Loucy (cell line): ENCODE results near the gene RBBP9.

Source experiments
- CTCF ChIP-seq: fragments of 200-600 bp; sonication (generic); conservative IDR thresholded peaks from 2 replicates; pipeline ENCODE4 v1.5.1; 2014; ENCODE audit warnings: mild to moderate bottlenecking, antibody characterized with exemption, low read length
- EZH2phosphoT487 ChIP-seq: fragments of 200-600 bp; IDR thresholded peaks from 2 replicates; pipeline ENCODE4 v1.6.1; 2018; ENCODE audit warnings: antibody characterized with exemption, mild to moderate bottlenecking, moderate library complexity, borderline replicate concordance

GRCh38 chr20:18496740-18497592 is at the start of gene RBBP9:
- no peak for TF ChIP-seq EZH2phosphoT487
- TF ChIP-seq CTCF: no peak
